ENCODE measurements around the gene FLYWCH2. TPM values are rescaled to one million over a fixed set of nuclear protein-coding genes. Genes with fewer than 3 reads are reported as not detected.
"Not testable (repeated sequence)": the region's sequence is repeated elsewhere in the genome, so short reads cannot be mapped to it uniquely, and the experiment has no call there.

Gene FLYWCH2
- total RNA-seq, 1 donor from 2014 or later, result 36.5 TPM

DNA sequence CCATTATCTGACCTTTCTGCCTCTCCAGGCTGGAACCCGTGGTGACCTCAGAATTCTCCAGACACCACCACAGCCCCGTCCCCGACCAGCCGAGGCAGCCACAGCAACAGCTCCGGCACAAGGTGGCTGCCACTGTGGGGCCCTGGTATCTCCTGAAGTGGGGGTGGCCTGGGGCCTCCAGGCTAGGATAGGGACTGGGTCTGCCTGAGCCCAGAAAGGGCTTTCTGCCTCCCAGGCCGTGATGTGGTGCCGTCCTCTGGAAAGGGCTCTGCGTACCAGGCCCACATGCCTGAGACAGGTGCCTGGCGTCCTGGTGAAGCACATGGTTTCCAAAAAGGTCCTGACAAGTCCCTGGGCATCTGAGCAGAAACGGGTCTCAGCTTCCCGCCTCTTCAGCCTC is 45.8 kb downstream of the FLYWCH2 start:
- FAIRE-seq (no peak), DNase-seq (ENCODE audit: low read depth) (no peak)
- Mint-ChIP-seq H3K4me3 (ENCODE audit: unreplicated experiment) (no peak overlapping the region), H3K27ac (ENCODE audit: unreplicated experiment) (no peak overlapping the region), H3K9me3 (ENCODE audit: unreplicated experiment) (peaks cover 11% of the 10 kb centered on the region), H3K4me1 (ENCODE audit: low read depth, unreplicated experiment) (no peaks in the 10 kb centered on the region), H3K36me3 (ENCODE audit: low read depth, unreplicated experiment) (peaks cover 13% of the 10 kb centered on the region), H3K27me3 (ENCODE audit: low read depth, unreplicated experiment) (no peaks in the 10 kb centered on the region)
- peaks cover 7% of the 10 kb centered on the region for H3K79me2 ChIP-seq (ENCODE audit: insufficient read depth, low read length)
- no peak overlapping the region for H3K27ac ChIP-seq (ENCODE audit: low read depth, low read length)
- H3K27me3 ChIP-seq (ENCODE audit: insufficient read depth, low read length), result no peaks in the 10 kb centered on the region
- TF ChIP-seq EZH2 (IDR thresholded peaks at IDR 0.05; ENCODE audit: insufficient read depth, low read length), result no peak
- TF ChIP-seq, protein P1, sequence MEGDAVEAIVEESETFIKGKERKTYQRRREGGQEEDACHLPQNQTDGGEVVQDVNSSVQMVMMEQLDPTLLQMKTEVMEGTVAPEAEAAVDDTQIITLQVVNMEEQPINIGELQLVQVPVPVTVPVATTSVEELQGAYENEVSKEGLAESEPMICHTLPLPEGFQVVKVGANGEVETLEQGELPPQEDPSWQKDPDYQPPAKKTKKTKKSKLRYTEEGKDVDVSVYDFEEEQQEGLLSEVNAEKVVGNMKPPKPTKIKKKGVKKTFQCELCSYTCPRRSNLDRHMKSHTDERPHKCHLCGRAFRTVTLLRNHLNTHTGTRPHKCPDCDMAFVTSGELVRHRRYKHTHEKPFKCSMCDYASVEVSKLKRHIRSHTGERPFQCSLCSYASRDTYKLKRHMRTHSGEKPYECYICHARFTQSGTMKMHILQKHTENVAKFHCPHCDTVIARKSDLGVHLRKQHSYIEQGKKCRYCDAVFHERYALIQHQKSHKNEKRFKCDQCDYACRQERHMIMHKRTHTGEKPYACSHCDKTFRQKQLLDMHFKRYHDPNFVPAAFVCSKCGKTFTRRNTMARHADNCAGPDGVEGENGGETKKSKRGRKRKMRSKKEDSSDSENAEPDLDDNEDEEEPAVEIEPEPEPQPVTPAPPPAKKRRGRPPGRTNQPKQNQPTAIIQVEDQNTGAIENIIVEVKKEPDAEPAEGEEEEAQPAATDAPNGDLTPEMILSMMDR (IDR thresholded peaks at IDR 0.05; ENCODE audit: insufficient read depth, low read depth, low read length), result no peak
- peaks cover 6% of the 10 kb centered on the region for H3K4me1 ChIP-seq (ENCODE audit: insufficient read depth, low read length)
- no peaks in the 10 kb centered on the region for H3K36me3 ChIP-seq (ENCODE audit: insufficient read depth, low read length)
- no peak overlapping the region for H2AFZ ChIP-seq (ENCODE audit: low read depth, low read length)
- peaks cover 30% of the 10 kb centered on the region for H4K20me1 ChIP-seq (ENCODE audit: insufficient read depth, low read length)
- H3K9ac ChIP-seq (ENCODE audit: low read length), result no peak overlapping the region
- no peaks in the 10 kb centered on the region for H3K9me3 ChIP-seq (ENCODE audit: insufficient read depth, low read depth, low read length)
- no peak overlapping the region for H3K4me3 ChIP-seq (ENCODE audit: insufficient read depth, low read depth, low read length)
- H3K4me2 ChIP-seq (ENCODE audit: low read length), result no peak overlapping the region

DNA sequence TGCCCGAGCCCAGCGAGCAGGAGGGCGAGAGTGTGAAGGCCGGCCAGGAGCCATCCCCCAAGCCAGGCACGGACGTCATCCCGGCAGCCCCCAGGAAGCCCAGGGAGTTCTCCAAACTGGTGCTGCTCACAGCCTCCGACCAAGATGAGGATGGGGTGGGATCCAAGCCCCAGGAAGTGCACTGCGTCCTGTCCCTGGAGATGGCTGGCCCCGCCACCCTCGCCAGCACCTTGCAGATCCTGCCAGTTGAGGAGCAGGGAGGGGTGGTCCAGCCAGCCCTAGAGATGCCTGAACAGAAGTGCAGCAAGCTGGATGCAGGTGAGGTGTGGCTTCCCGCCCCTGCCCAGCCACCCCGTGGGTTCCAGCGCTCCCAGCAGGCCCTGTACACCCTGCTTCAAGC is 46.7 kb downstream of the FLYWCH2 start:
- TF ChIP-seq, protein P1 (IDR thresholded peaks at IDR 0.05; ENCODE audit: insufficient read depth, low read depth, low read length), result no peak
- TF ChIP-seq EZH2 (IDR thresholded peaks at IDR 0.05; ENCODE audit: insufficient read depth, low read length), result no peak
- Histone ChIP-seq H3K9ac (ENCODE audit: low read length) (no peak overlapping the region), H2AFZ (ENCODE audit: low read depth, low read length) (no peak overlapping the region), H4K20me1 (ENCODE audit: insufficient read depth, low read length) (peaks cover 24% of the 10 kb centered on the region), H3K4me2 (ENCODE audit: low read length) (no peak overlapping the region), H3K4me3 (ENCODE audit: insufficient read depth, low read depth, low read length) (no peak overlapping the region), H3K27ac (ENCODE audit: low read depth, low read length) (no peak overlapping the region), H3K27me3 (ENCODE audit: insufficient read depth, low read length) (no peaks in the 10 kb centered on the region), H3K79me2 (ENCODE audit: insufficient read depth, low read length) (peaks cover 3% of the 10 kb centered on the region), H3K9me3 (ENCODE audit: insufficient read depth, low read depth, low read length) (no peaks in the 10 kb centered on the region), H3K4me1 (ENCODE audit: insufficient read depth, low read length) (peaks cover 4% of the 10 kb centered on the region), H3K36me3 (ENCODE audit: insufficient read depth, low read length) (no peaks in the 10 kb centered on the region)
- no peak overlapping the region for H3K27ac Mint-ChIP-seq (ENCODE audit: unreplicated experiment)
- DNase-seq (ENCODE audit: low read depth), result no peak
- no peak overlapping the region for H3K4me3 Mint-ChIP-seq (ENCODE audit: unreplicated experiment)
- H3K27me3 Mint-ChIP-seq (ENCODE audit: low read depth, unreplicated experiment), result no peaks in the 10 kb centered on the region
- no peaks in the 10 kb centered on the region for H3K4me1 Mint-ChIP-seq (ENCODE audit: low read depth, unreplicated experiment)
- FAIRE-seq, result no peak
- peaks cover 20% of the 10 kb centered on the region for H3K36me3 Mint-ChIP-seq (ENCODE audit: low read depth, unreplicated experiment)
- peaks cover 11% of the 10 kb centered on the region for H3K9me3 Mint-ChIP-seq (ENCODE audit: unreplicated experiment)

DNA sequence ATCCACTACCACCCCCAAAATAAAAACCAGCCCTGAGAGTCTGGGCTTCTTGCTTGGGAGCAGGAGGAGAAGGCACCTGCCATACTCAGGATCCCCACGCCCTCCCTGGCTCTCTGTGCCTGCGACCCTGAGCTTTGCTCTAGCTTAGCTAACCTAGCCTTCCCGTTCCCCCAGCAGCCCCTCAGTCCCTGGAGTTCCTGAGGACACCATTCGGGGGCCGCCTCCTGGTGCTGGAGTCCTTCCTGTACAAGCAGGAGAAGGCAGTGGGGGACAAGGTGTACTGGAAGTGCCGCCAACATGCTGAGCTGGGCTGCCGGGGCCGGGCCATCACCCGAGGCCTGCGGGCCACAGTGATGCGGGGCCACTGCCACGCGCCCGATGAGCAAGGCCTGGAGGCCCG is 47.2 kb downstream of the FLYWCH2 start:
- H3K4me1 ChIP-seq (ENCODE audit: insufficient read depth, low read length), result no peaks in the 10 kb centered on the region
- FAIRE-seq (no peak), DNase-seq (ENCODE audit: low read depth) (no peak)
- Mint-ChIP-seq H3K27ac (ENCODE audit: unreplicated experiment) (no peak overlapping the region), H3K4me1 (ENCODE audit: low read depth, unreplicated experiment) (no peaks in the 10 kb centered on the region), H3K9me3 (ENCODE audit: unreplicated experiment) (peaks cover 11% of the 10 kb centered on the region), H3K36me3 (ENCODE audit: low read depth, unreplicated experiment) (peaks cover 21% of the 10 kb centered on the region), H3K27me3 (ENCODE audit: low read depth, unreplicated experiment) (no peaks in the 10 kb centered on the region), H3K4me3 (ENCODE audit: unreplicated experiment) (no peak overlapping the region)
- H3K27me3 ChIP-seq (ENCODE audit: insufficient read depth, low read length), result no peaks in the 10 kb centered on the region
- H3K27ac ChIP-seq (ENCODE audit: low read depth, low read length), result no peak overlapping the region
- no peak overlapping the region for H3K9ac ChIP-seq (ENCODE audit: low read length)
- TF ChIP-seq EZH2 (IDR thresholded peaks at IDR 0.05; ENCODE audit: insufficient read depth, low read length), result no peak
- TF ChIP-seq, protein P1 (IDR thresholded peaks at IDR 0.05; ENCODE audit: insufficient read depth, low read depth, low read length), result no peak
- H2AFZ ChIP-seq (ENCODE audit: low read depth, low read length), result no peak overlapping the region
- H3K4me2 ChIP-seq (ENCODE audit: low read length), result no peak overlapping the region
- H3K79me2 ChIP-seq (ENCODE audit: insufficient read depth, low read length), result peaks cover 3% of the 10 kb centered on the region
- peaks cover 20% of the 10 kb centered on the region for H4K20me1 ChIP-seq (ENCODE audit: insufficient read depth, low read length)
- H3K36me3 ChIP-seq (ENCODE audit: insufficient read depth, low read length), result no peaks in the 10 kb centered on the region
- H3K9me3 ChIP-seq (ENCODE audit: insufficient read depth, low read depth, low read length), result no peaks in the 10 kb centered on the region
- H3K4me3 ChIP-seq (ENCODE audit: insufficient read depth, low read depth, low read length), result no peak overlapping the region

DNA sequence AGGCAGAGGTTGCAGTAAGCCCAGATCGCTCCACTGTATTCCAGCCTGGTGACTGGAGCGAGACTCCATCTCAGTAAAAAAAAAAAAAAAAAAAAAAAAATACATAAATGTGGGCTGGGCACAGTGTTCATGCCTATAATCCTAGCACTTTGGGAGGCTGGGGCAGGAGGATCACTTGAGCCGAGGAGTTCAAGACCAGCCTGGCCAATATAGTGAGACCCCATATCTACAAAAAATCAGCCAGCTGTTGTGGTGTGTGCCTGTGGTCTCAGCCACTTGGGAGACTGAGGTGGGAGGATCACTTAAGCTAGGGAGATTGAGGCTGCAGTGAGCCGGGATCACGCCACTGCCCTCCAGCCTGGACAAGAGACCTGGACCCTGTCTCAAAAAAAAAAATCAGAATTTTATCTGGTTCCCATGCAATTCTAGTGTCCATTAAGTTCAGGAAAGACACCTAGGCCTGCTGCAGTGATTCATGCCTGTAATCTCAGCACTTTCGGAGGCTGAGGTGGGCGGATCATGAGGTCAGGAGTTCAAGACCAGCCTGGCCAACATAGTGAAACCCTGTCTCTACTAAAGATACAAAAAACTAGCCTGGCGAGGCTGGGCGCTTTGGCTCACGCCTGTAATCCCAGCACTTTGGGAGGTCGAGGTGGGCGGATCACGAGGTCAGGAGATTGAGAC is 48.4 kb downstream of the FLYWCH2 start:
- not testable (repeated sequence) for H3K27me3 Mint-ChIP-seq (ENCODE audit: low read depth, unreplicated experiment); H3K27ac Mint-ChIP-seq (ENCODE audit: unreplicated experiment); H3K4me3 Mint-ChIP-seq (ENCODE audit: unreplicated experiment); FAIRE-seq; H3K4me1 ChIP-seq (ENCODE audit: insufficient read depth, low read length); H3K4me2 ChIP-seq (ENCODE audit: low read length); H2AFZ ChIP-seq (ENCODE audit: low read depth, low read length); H3K4me3 ChIP-seq (ENCODE audit: insufficient read depth, low read depth, low read length); H3K27me3 ChIP-seq (ENCODE audit: insufficient read depth, low read length); H3K9ac ChIP-seq (ENCODE audit: low read length); H3K79me2 ChIP-seq (ENCODE audit: insufficient read depth, low read length); DNase-seq (ENCODE audit: low read depth); H3K36me3 ChIP-seq (ENCODE audit: insufficient read depth, low read length); H3K4me1 Mint-ChIP-seq (ENCODE audit: low read depth, unreplicated experiment); H3K9me3 ChIP-seq (ENCODE audit: insufficient read depth, low read depth, low read length); H3K27ac ChIP-seq (ENCODE audit: low read depth, low read length)
- H4K20me1 ChIP-seq (ENCODE audit: insufficient read depth, low read length), result peaks cover 20% of the 10 kb centered on the region
- Mint-ChIP-seq H3K9me3 (ENCODE audit: unreplicated experiment) (peaks cover 11% of the 10 kb centered on the region), H3K36me3 (ENCODE audit: low read depth, unreplicated experiment) (peaks cover 21% of the 10 kb centered on the region)
